ENCODE measurements around the gene KCNIP1. TPM values are rescaled to one million over a fixed set of nuclear protein-coding genes. Genes with fewer than 3 reads are reported as not detected.

The KCNIP1 gene
- polyA plus RNA-seq, 3 donors = not detected

DNA sequence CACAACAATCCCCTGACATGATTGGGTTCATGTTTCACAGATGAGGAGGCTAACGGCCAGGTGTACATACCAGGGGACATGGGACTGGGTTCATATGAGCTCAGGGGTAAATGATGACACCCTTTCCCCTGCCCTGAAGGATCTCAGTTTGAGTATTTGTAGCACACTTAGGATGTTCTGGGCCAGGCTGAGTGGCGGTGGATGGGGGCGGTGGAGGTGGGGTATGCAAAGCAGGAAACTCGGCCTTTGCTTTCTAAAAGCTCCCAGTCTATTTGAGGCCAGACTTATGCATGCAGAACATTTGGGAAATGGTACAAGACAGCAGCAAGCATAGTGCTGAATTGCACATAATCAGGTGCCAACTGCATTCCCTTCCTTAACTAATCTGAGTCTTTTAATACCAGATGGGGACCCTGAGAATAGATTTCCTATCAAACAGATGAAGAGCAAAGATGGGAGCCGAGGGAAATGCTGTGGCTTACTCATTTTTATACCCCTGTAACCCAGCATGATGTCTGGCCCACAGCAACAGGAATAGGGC lies 4.9 kb upstream of the KCNIP1 start:
- Histone ChIP-seq H3K36me3 (replicated peaks in 1 of 2; ENCODE audit: control insufficient read depth in 1 of 2, insufficient read depth in 2 of 2, low read length in 2 of 2) (no peaks in the 10 kb centered on the region), H3K27me3 (ENCODE audit: control insufficient read depth in 2 of 2, insufficient read depth in 2 of 2, low read length in 2 of 2) (peaks cover 2 to 13% of the 10 kb centered on the region in 2 donors), H2AFZ (ENCODE audit: insufficient read depth, low read depth, low read length, poor library complexity, severe bottlenecking) (no peak overlapping the region), H3K9ac (ENCODE audit: insufficient read depth, low read length, poor library complexity, severe bottlenecking) (no peak overlapping the region), H3K79me2 (ENCODE audit: insufficient read depth, low read length) (no peaks in the 10 kb centered on the region), H3K9me3 (replicated peaks in 1 of 2; ENCODE audit: control insufficient read depth in 1 of 2, insufficient read depth in 1 of 2, low read length in 2 of 2) (peaks cover 0 to 5% of the 10 kb centered on the region in 2 donors), H3K4me1 (ENCODE audit: control insufficient read depth in 1 of 2, insufficient read depth in 2 of 2, low read length in 2 of 2) (peaks cover 20 to 35% of the 10 kb centered on the region in 2 donors), H3K4me2 (replicated peaks; ENCODE audit: extremely low read depth, low read length, poor library complexity, severe bottlenecking) (no peak overlapping the region), H3K27ac (ENCODE audit: low read depth in 1 of 2, low read length in 2 of 2) (no peak overlapping the region), H4K20me1 (ENCODE audit: insufficient read depth, low read length) (no peaks in the 10 kb centered on the region), H3K4me3 (replicated peaks in 1 of 3; ENCODE audit: low read depth in 2 of 3, low read length in 3 of 3) (no peak overlapping the region)
- 85% methylated on average over 3 of the region's 5 CpGs for WGBS (ENCODE audit: insufficient coverage)
- peaks cover 0 to 8% (median 5%) of the 10 kb centered on the region in 7 donors for H3K9me3 Mint-ChIP-seq
- H3K27ac Mint-ChIP-seq = no peak overlapping the region
- intact Hi-C loops (cut with micrococcal nuclease) = no loop called here
- TF ChIP-seq, protein P1, sequence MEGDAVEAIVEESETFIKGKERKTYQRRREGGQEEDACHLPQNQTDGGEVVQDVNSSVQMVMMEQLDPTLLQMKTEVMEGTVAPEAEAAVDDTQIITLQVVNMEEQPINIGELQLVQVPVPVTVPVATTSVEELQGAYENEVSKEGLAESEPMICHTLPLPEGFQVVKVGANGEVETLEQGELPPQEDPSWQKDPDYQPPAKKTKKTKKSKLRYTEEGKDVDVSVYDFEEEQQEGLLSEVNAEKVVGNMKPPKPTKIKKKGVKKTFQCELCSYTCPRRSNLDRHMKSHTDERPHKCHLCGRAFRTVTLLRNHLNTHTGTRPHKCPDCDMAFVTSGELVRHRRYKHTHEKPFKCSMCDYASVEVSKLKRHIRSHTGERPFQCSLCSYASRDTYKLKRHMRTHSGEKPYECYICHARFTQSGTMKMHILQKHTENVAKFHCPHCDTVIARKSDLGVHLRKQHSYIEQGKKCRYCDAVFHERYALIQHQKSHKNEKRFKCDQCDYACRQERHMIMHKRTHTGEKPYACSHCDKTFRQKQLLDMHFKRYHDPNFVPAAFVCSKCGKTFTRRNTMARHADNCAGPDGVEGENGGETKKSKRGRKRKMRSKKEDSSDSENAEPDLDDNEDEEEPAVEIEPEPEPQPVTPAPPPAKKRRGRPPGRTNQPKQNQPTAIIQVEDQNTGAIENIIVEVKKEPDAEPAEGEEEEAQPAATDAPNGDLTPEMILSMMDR (IDR thresholded peaks at IDR 0.05) = no peak
- H3K36me3 Mint-ChIP-seq = peaks cover 0 to 8% of the 10 kb centered on the region in 2 donors
- peaks cover 17 to 22% (median 21%) of the 10 kb centered on the region in 3 donors for H3K27me3 Mint-ChIP-seq (ENCODE audit: low read depth in 3 of 3)
- no peak overlapping the region for H3K4me3 Mint-ChIP-seq
- peaks cover 53% of the 10 kb centered on the region for H3K4me1 Mint-ChIP-seq
- no peak for DNase-seq

DNA sequence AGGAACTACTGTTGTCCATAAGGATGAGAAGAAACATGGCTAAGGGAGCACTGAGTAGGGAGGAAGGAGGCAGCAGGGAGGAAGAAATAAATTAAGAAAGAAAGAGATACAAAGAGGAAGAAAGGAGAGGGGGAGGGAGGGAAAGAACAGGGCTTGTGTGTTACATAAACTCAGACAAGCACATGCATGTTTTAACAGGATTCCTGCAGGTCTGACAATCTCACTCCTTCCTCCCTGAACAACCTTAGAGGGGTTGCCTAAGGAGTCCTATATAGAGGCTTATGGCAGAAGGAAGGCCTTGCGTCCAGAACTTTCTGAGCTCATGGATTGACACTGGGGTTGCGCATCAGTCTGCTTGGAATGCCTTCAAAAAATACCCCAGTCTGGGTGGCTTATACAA lies 4.2 kb upstream of the KCNIP1 start:
- H3K4me2 ChIP-seq (replicated peaks; ENCODE audit: extremely low read depth, low read length, poor library complexity, severe bottlenecking) = no peak overlapping the region
- no peak overlapping the region for H3K27ac Mint-ChIP-seq
- TF ChIP-seq, protein P1 (IDR thresholded peaks at IDR 0.05) = no peak
- WGBS (ENCODE audit: insufficient coverage) = 80% methylated on average over 1 of the region's 2 CpGs
- no peak overlapping the region for H3K27ac ChIP-seq (ENCODE audit: low read depth in 1 of 2, low read length in 2 of 2)
- no peaks in the 10 kb centered on the region for H3K79me2 ChIP-seq (ENCODE audit: insufficient read depth, low read length)
- peaks cover 2 to 18% of the 10 kb centered on the region in 2 donors for H3K27me3 ChIP-seq (ENCODE audit: control insufficient read depth in 2 of 2, insufficient read depth in 2 of 2, low read length in 2 of 2)
- DNase-seq = no peak
- H3K4me3 ChIP-seq (replicated peaks in 1 of 3; ENCODE audit: low read depth in 2 of 3, low read length in 3 of 3) = no peak overlapping the region
- peaks cover 0 to 5% of the 10 kb centered on the region in 2 donors for H3K9me3 ChIP-seq (replicated peaks in 1 of 2; ENCODE audit: control insufficient read depth in 1 of 2, insufficient read depth in 1 of 2, low read length in 2 of 2)
- H3K4me1 ChIP-seq (ENCODE audit: control insufficient read depth in 1 of 2, insufficient read depth in 2 of 2, low read length in 2 of 2) = peaks cover 26 to 38% of the 10 kb centered on the region in 2 donors
- peaks cover 0 to 8% of the 10 kb centered on the region in 2 donors for H3K36me3 Mint-ChIP-seq
- H3K4me3 Mint-ChIP-seq = no peak overlapping the region
- intact Hi-C loops (cut with micrococcal nuclease) = loop anchor here in 1 of 2 donors (5.0 kb wide), 1 partner anchor 32 kb away; no protein-coding TSS in a partner anchor
- no peaks in the 10 kb centered on the region for H4K20me1 ChIP-seq (ENCODE audit: insufficient read depth, low read length)
- H3K36me3 ChIP-seq (replicated peaks in 1 of 2; ENCODE audit: control insufficient read depth in 1 of 2, insufficient read depth in 2 of 2, low read length in 2 of 2) = no peaks in the 10 kb centered on the region
- peaks cover 21 to 27% (median 26%) of the 10 kb centered on the region in 3 donors for H3K27me3 Mint-ChIP-seq (ENCODE audit: low read depth in 3 of 3)
- H3K9ac ChIP-seq (ENCODE audit: insufficient read depth, low read length, poor library complexity, severe bottlenecking) = no peak overlapping the region
- peaks cover 55% of the 10 kb centered on the region for H3K4me1 Mint-ChIP-seq
- peaks cover 0 to 11% (median 5%) of the 10 kb centered on the region in 7 donors for H3K9me3 Mint-ChIP-seq
- H2AFZ ChIP-seq (ENCODE audit: insufficient read depth, low read depth, low read length, poor library complexity, severe bottlenecking) = no peak overlapping the region
